ENCODE measurements around the gene DOP1B. TPM values are rescaled to one million over a fixed set of nuclear protein-coding genes. Genes with fewer than 3 reads are reported as not detected.
A peak's percentile ranks its signal among the peaks of the same experiment; 100 is the strongest.

Gene DOP1B
- total and polyA plus RNA-seq, 2 of the 4 experiments (the other 2 are of a cell fraction) = 8.8 to 13.0 TPM

DNA sequence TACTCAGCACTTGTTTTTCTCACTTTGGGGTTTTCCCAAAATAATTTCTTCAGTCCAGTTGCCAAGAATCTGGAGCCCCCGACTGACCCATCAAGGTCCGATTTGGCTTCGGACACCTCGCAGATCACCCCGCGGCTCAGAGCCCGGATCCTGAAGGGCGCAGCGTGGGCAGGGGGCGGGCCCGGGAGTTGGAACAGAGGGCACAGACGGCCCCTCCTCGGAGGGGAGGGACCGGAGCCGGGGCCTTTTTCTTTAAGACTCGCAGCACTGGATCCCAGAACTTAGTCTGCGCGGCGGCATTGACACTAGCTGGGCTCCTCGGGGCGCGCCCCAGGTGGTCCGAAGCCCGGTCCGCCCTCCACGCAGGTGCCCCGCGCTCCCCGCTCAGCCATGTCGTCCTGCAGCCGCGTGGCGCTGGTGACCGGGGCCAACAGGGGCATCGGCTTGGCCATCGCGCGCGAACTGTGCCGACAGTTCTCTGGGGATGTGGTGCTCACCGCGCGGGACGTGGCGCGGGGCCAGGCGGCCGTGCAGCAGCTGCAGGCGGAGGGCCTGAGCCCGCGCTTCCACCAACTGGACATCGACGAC lies 21.7 kb upstream of the DOP1B start, which contains the start of gene CBR3:
Gene CBR3 (plus strand): TSS at position 277 of the 588 bp plus-strand sequence. CDS start 114 bp downstream, at position 391.
- DNase-seq (peak; percentile 41), ATAC-seq (ENCODE audit: low read depth) (peak; percentile 35)
- POLR2A ChIA-PET (ENCODE audit: unreplicated experiment) = no interaction called here
- Histone ChIP-seq H2BK5ac (ENCODE audit: low read depth, low read length, poor library complexity, severe bottlenecking) (peak within 1 kb of the TSS; percentile 66), H4K8ac (ENCODE audit: low read depth in 2 of 2, low read length in 2 of 2) (peak within 1 kb of the TSS; percentile 2 to 61; a peak in 2 of 4 replicates), H3K4me2 (ENCODE audit: low read depth, low read length) (peak within 1 kb of the TSS; percentile 86), H3K27me3 (ENCODE audit: control insufficient read depth, insufficient read depth, low read length) (no peaks in the 10 kb centered on the region), H3K4me1 (ENCODE audit: control insufficient read depth, insufficient read depth, low read length) (peaks cover 9% of the 10 kb centered on the region), H3K4ac (ENCODE audit: low read depth, low read length) (peak within 1 kb of the TSS; percentile 87), H3K18ac (ENCODE audit: low read depth, low read length) (peak within 1 kb of the TSS; percentile 60; the same call in 1 of the 2 replicates), H2BK120ac (ENCODE audit: low read depth, low read length) (peak within 1 kb of the TSS; percentile 72), H3K36me3 (ENCODE audit: control insufficient read depth, insufficient read depth, low read length) (no peaks in the 10 kb centered on the region), H2BK20ac (ENCODE audit: low read depth, low read length) (no peak within 1 kb of the TSS), H2AK5ac (ENCODE audit: low read depth, low read length) (peak within 1 kb of the TSS; percentile 69), H2AFZ (replicated peaks; ENCODE audit: low read length, poor library complexity) (peak within 1 kb of the TSS; percentile 88), H3K9me1 (ENCODE audit: insufficient read depth, low read length) (peaks cover 5% of the 10 kb centered on the region; the same call in 1 of the 2 replicates), H2AK9ac (replicated peaks; ENCODE audit: low read depth, low read length, poor library complexity) (peak within 1 kb of the TSS; percentile 80), H4K5ac (ENCODE audit: low read depth, low read length) (peak within 1 kb of the TSS; percentile 18; the same call in 1 of the 2 replicates), H3K14ac (replicated peaks; ENCODE audit: low read depth, low read length) (peak within 1 kb of the TSS; percentile 43; the same call in 1 of the 2 replicates), H3K27ac (ENCODE audit: insufficient read depth, low read length) (peak within 1 kb of the TSS; percentile 76), H3K56ac (ENCODE audit: extremely low read depth, insufficient read depth, low read length) (peak within 1 kb of the TSS; percentile 89), H3K4me3 (ENCODE audit: insufficient read depth, low read depth, low read length) (peak within 1 kb of the TSS; percentile 64), H3K9me3 (ENCODE audit: control insufficient read depth, insufficient read depth, low read length) (no peaks in the 10 kb centered on the region), H4K91ac (ENCODE audit: insufficient read depth, low read depth, low read length) (peak within 1 kb of the TSS; percentile 66), H3K9ac (ENCODE audit: low read depth, low read length) (peak within 1 kb of the TSS; percentile 59), H3K23ac (ENCODE audit: low read depth, low read length) (peak within 1 kb of the TSS; percentile 75), H4K20me1 (ENCODE audit: insufficient read depth, low read length) (no peaks in the 10 kb centered on the region), H2BK15ac (ENCODE audit: low read depth, low read length) (peak within 1 kb of the TSS; percentile 9; the same call in 1 of the 3 replicates), H3K79me1 (ENCODE audit: low read depth in 1 of 2, low read length in 2 of 2) (peaks cover 4 to 36% of the 10 kb centered on the region in 2 experiments; a peak in 2 of 4 replicates)
- CTCF ChIA-PET = no interaction called here
- TF ChIP-seq POLR2A (IDR thresholded peaks at IDR 0.05; ENCODE audit: low read depth, low read length) = peak; percentile 63; the same call in 1 of the 2 replicates
- no peak for TF ChIP-seq RAD21 (IDR thresholded peaks at IDR 0.05; ENCODE audit: low read length)
- no peak for TF ChIP-seq NFE2L2 (IDR thresholded peaks at IDR 0.05; ENCODE audit: low read depth, low read length)
- no peak for TF ChIP-seq ELK1 (IDR thresholded peaks at IDR 0.05; ENCODE audit: borderline replicate concordance, low read depth, low read length)
- peak; percentile 12; the same call in 1 of the 2 replicates for TF ChIP-seq MAFK (IDR thresholded peaks at IDR 0.05; ENCODE audit: low read depth, low read length)
- TF ChIP-seq CHD1 (IDR thresholded peaks at IDR 0.05; ENCODE audit: low read depth, low read length) = no peak
- peak; percentile 49; the same call in 1 of the 2 replicates for TF ChIP-seq MAZ (IDR thresholded peaks at IDR 0.05; ENCODE audit: borderline replicate concordance, low read depth, low read length)
- in situ Hi-C loops (cut with MboI; ENCODE audit: low sequenced_read_pairs) (no loop called here), intact Hi-C loops (cut with micrococcal nuclease) (no loop called here), dilution Hi-C loops (cut with HindIII; ENCODE audit: low sequenced_read_pairs, unreplicated experiment) (no loop called here)
- WGBS, 2 experiments (ENCODE audit: extremely low coverage in 2 of 2, insufficient read length in 1 of 2) = 0% methylated on average over 9 of the region's 53 CpGs; no CpG with 5 or more reads in 1 of the 2 experiments
- BruUV-seq (replicated peaks) = no TSS peak

Measured in IMR-90 (cell line).